Osteoblast (primary cell): ENCODE data around the gene LIPT2. TPM values are rescaled to one million over a fixed set of nuclear protein-coding genes. Genes with fewer than 3 reads are reported as not detected.
"Not testable (repeated sequence)": the region's sequence is repeated elsewhere in the genome, so short reads cannot be mapped to it uniquely, and the experiment has no call there.

Experiments
- DNase-seq: peaks from one replicate; pipeline ENCODE4 v3.0.0; 2011; ENCODE audit warnings: low spot score, mixed read lengths; ENCODE audit not compliant: insufficient read length; ENCODE audit errors: missing footprints
- H2AFZ ChIP-seq: 2 replicates; pipeline ENCODE4 v1.6.0; 2011; ENCODE audit warnings: mild to moderate bottlenecking, low read length
- H3K27ac ChIP-seq: 2 replicates; pipeline ENCODE4 v1.5.1; 2011; ENCODE audit warnings: mild to moderate bottlenecking, low read depth, low read length, moderate library complexity
- H3K27me3 ChIP-seq: 2 replicates; pipeline ENCODE4 v1.6.0; 2012; ENCODE audit warnings: mild to moderate bottlenecking, control low read depth, inconsistent platforms, low read length, moderate library complexity; ENCODE audit not compliant: insufficient read depth
- H3K36me3 ChIP-seq: 2 replicates; pipeline ENCODE4 v1.5.1; 2011; ENCODE audit warnings: mild to moderate bottlenecking, low read length, control low read depth, moderate library complexity; ENCODE audit not compliant: insufficient read depth
- H3K4me1 ChIP-seq: 2 replicates; pipeline ENCODE4 v1.5.1; 2011; ENCODE audit warnings: mild to moderate bottlenecking, low read length, control low read depth, moderate library complexity; ENCODE audit not compliant: insufficient read depth
- H3K4me2 ChIP-seq: 2 replicates; pipeline ENCODE4 v1.6.0; 2011; ENCODE audit warnings: mild to moderate bottlenecking, low read length; ENCODE audit not compliant: insufficient read depth
- H3K4me3 ChIP-seq: fragments of 200-600 bp; sonication (generic); 3 replicates; pipeline ENCODE4 v1.5.1; 2012; ENCODE audit warnings: mild to moderate bottlenecking, low read length, inconsistent platforms; ENCODE audit not compliant: insufficient read depth
- H3K79me2 ChIP-seq: 2 replicates; pipeline ENCODE4 v1.6.0; 2012; ENCODE audit warnings: mild to moderate bottlenecking, low read length, control low read depth, inconsistent platforms; ENCODE audit not compliant: insufficient read depth
- H3K9me3 ChIP-seq: 2 replicates; pipeline ENCODE4 v1.5.1; 2011; ENCODE audit warnings: low read depth, low read length, control low read depth
- H4K20me1 ChIP-seq: 2 replicates; pipeline ENCODE4 v1.6.0; 2012; ENCODE audit warnings: mild to moderate bottlenecking, low read length, control low read depth; ENCODE audit not compliant: insufficient read depth
- CTCF ChIP-seq: IDR thresholded peaks from 2 replicates; pipeline ENCODE4 v1.5.1; 2011; ENCODE audit warnings: mild to moderate bottlenecking, low read depth, low read length, moderate library complexity; ENCODE audit errors: extremely low read depth
- total RNA-seq: library from RNA; depleted of rRNA; stranded (reverse); fragments of >200 nt; gene quantifications from 2 replicates; pipeline ENCODE4 v1.2.3, GENCODE V29; 2012

The LIPT2 gene
- total RNA-seq, 1 donor: 5.1 TPM

GRCh38 chr11:74535371-74536160, 42.0 kb upstream of the LIPT2 start:
- Histone ChIP-seq H4K20me1 (no peaks in the 10 kb centered on the region), H3K36me3 (no peaks in the 10 kb centered on the region), H3K27ac (no peak overlapping the region), H3K4me1 (no peaks in the 10 kb centered on the region), H2AFZ (no peak overlapping the region), H3K9me3 (no peaks in the 10 kb centered on the region), H3K4me3 (no peak overlapping the region), H3K27me3 (peaks cover 4% of the 10 kb centered on the region), H3K4me2 (no peak overlapping the region), H3K79me2 (no peaks in the 10 kb centered on the region)
- TF ChIP-seq CTCF: no peak
- no peak for DNase-seq

- H3K4me2 ChIP-seq, DNase-seq: not testable (repeated sequence)
Observed at GRCh38 chr11:74534946-74535275, 41.4 kb upstream of the LIPT2 start.

GRCh38 chr11:74534216-74534945, 40.9 kb upstream of the LIPT2 start:
- no peak overlapping the region for H3K4me3 ChIP-seq
- no peaks in the 10 kb centered on the region for H3K79me2 ChIP-seq
- no peaks in the 10 kb centered on the region for H3K4me1 ChIP-seq
- no peaks in the 10 kb centered on the region for H4K20me1 ChIP-seq
- no peak overlapping the region for H2AFZ ChIP-seq
- no peak for DNase-seq
- no peaks in the 10 kb centered on the region for H3K9me3 ChIP-seq
- H3K27ac ChIP-seq: no peak overlapping the region
- no peaks in the 10 kb centered on the region for H3K36me3 ChIP-seq
- TF ChIP-seq CTCF: no peak
- H3K4me2 ChIP-seq: no peak overlapping the region
- peaks cover 4% of the 10 kb centered on the region for H3K27me3 ChIP-seq

More at GRCh38 chr11:74534946-74535275, 41.4 kb upstream of the LIPT2 start:
- not testable (repeated sequence) for H3K36me3 ChIP-seq, H3K27me3 ChIP-seq, H3K79me2 ChIP-seq, H3K4me3 ChIP-seq, H4K20me1 ChIP-seq, H3K27ac ChIP-seq, H2AFZ ChIP-seq, H3K4me1 ChIP-seq, H3K9me3 ChIP-seq

GRCh38 chr11:74533421-74533820, 39.9 kb upstream of the LIPT2 start:
- peaks cover 2% of the 10 kb centered on the region for H3K27me3 ChIP-seq
- no peaks in the 10 kb centered on the region for H4K20me1 ChIP-seq
- H3K9me3 ChIP-seq: no peaks in the 10 kb centered on the region
- DNase-seq: no peak
- no peak for TF ChIP-seq CTCF
- no peak overlapping the region for H2AFZ ChIP-seq
- H3K79me2 ChIP-seq: no peaks in the 10 kb centered on the region
- H3K27ac ChIP-seq: no peak overlapping the region
- no peaks in the 10 kb centered on the region for H3K4me1 ChIP-seq
- H3K4me3 ChIP-seq: no peak overlapping the region
- H3K36me3 ChIP-seq: no peaks in the 10 kb centered on the region
- no peak overlapping the region for H3K4me2 ChIP-seq
